ENCODE results near the gene ARRDC4.

The ARRDC4 gene

GRCh38 chr15:98003518-98003917 lies 43.0 kb downstream of the ARRDC4 start:
- H3K4me1 ChIP-seq (ENCODE audit: control insufficient read depth in 5 of 5, insufficient read depth in 5 of 5, low read length in 5 of 5): no peaks in the 10 kb centered on the region
- no peak overlapping the region for H3K27ac ChIP-seq (ENCODE audit: low read depth, low read length)
- no peak overlapping the region for H3K4me3 ChIP-seq (ENCODE audit: low read depth in 1 of 5, low read length in 5 of 5)
- H3K27me3 ChIP-seq (ENCODE audit: control insufficient read depth in 5 of 5, insufficient read depth in 4 of 5, low read length in 5 of 5): peaks cover 0 to 9% (median 0%) of the 10 kb centered on the region in 5 donors
- no peak overlapping the region for H3K9ac ChIP-seq (ENCODE audit: low read length in 5 of 5)
- H3K36me3 ChIP-seq (ENCODE audit: control insufficient read depth in 5 of 5, insufficient read depth in 5 of 5, low read length in 5 of 5): no peaks in the 10 kb centered on the region
- H3K9me3 ChIP-seq (ENCODE audit: control insufficient read depth in 5 of 5, low read length in 5 of 5): no peaks in the 10 kb centered on the region

- H3K27me3 ChIP-seq (ENCODE audit: control insufficient read depth in 5 of 5, insufficient read depth in 4 of 5, low read length in 5 of 5): peaks cover 0 to 9% (median 0%) of the 10 kb centered on the region in 5 donors
- H3K9me3 ChIP-seq (ENCODE audit: control insufficient read depth in 5 of 5, low read length in 5 of 5): no peaks in the 10 kb centered on the region
- no peaks in the 10 kb centered on the region for H3K4me1 ChIP-seq (ENCODE audit: control insufficient read depth in 5 of 5, insufficient read depth in 5 of 5, low read length in 5 of 5)
- no peaks in the 10 kb centered on the region for H3K36me3 ChIP-seq (ENCODE audit: control insufficient read depth in 5 of 5, insufficient read depth in 5 of 5, low read length in 5 of 5)
- no peak overlapping the region for H3K9ac ChIP-seq (ENCODE audit: low read length in 5 of 5)
- no peak overlapping the region for H3K4me3 ChIP-seq (ENCODE audit: low read depth in 1 of 5, low read length in 5 of 5)
- H3K27ac ChIP-seq (ENCODE audit: low read depth, low read length): no peak overlapping the region
Observed at GRCh38 chr15:98003996-98004395, 43.5 kb downstream of the ARRDC4 start.

GRCh38 chr15:98005659-98006058 lies 45.2 kb downstream of the ARRDC4 start:
- no peaks in the 10 kb centered on the region for H3K36me3 ChIP-seq (ENCODE audit: control insufficient read depth in 5 of 5, insufficient read depth in 5 of 5, low read length in 5 of 5)
- no peak overlapping the region for H3K9ac ChIP-seq (ENCODE audit: low read length in 5 of 5)
- no peak overlapping the region for H3K4me3 ChIP-seq (ENCODE audit: low read depth in 1 of 5, low read length in 5 of 5)
- no peaks in the 10 kb centered on the region for H3K9me3 ChIP-seq (ENCODE audit: control insufficient read depth in 5 of 5, low read length in 5 of 5)
- no peak overlapping the region for H3K27ac ChIP-seq (ENCODE audit: low read depth, low read length)
- peaks cover 0 to 9% (median 0%) of the 10 kb centered on the region in 5 donors for H3K27me3 ChIP-seq (ENCODE audit: control insufficient read depth in 5 of 5, insufficient read depth in 4 of 5, low read length in 5 of 5)
- H3K4me1 ChIP-seq (ENCODE audit: control insufficient read depth in 5 of 5, insufficient read depth in 5 of 5, low read length in 5 of 5): no peaks in the 10 kb centered on the region

GRCh38 chr15:98009169-98009568 lies 48.7 kb downstream of the ARRDC4 start:
- Histone ChIP-seq H3K9me3 (ENCODE audit: control insufficient read depth in 5 of 5, low read length in 5 of 5) (no peaks in the 10 kb centered on the region), H3K9ac (ENCODE audit: low read length in 5 of 5) (no peak overlapping the region), H3K4me1 (ENCODE audit: control insufficient read depth in 5 of 5, insufficient read depth in 5 of 5, low read length in 5 of 5) (no peaks in the 10 kb centered on the region), H3K36me3 (ENCODE audit: control insufficient read depth in 5 of 5, insufficient read depth in 5 of 5, low read length in 5 of 5) (no peaks in the 10 kb centered on the region), H3K4me3 (ENCODE audit: low read depth in 1 of 5, low read length in 5 of 5) (no peak overlapping the region), H3K27me3 (ENCODE audit: control insufficient read depth in 5 of 5, insufficient read depth in 4 of 5, low read length in 5 of 5) (peaks cover 0 to 3% (median 0%) of the 10 kb centered on the region in 5 donors), H3K27ac (ENCODE audit: low read depth, low read length) (no peak overlapping the region)

- no peaks in the 10 kb centered on the region for H3K36me3 ChIP-seq (ENCODE audit: control insufficient read depth in 5 of 5, insufficient read depth in 5 of 5, low read length in 5 of 5)
- H3K9me3 ChIP-seq (ENCODE audit: control insufficient read depth in 5 of 5, low read length in 5 of 5): no peaks in the 10 kb centered on the region
- no peak overlapping the region for H3K27ac ChIP-seq (ENCODE audit: low read depth, low read length)
- no peak overlapping the region for H3K4me3 ChIP-seq (ENCODE audit: low read depth in 1 of 5, low read length in 5 of 5)
- no peaks in the 10 kb centered on the region for H3K4me1 ChIP-seq (ENCODE audit: control insufficient read depth in 5 of 5, insufficient read depth in 5 of 5, low read length in 5 of 5)
- no peak overlapping the region for H3K9ac ChIP-seq (ENCODE audit: low read length in 5 of 5)
- peaks cover 0 to 3% (median 0%) of the 10 kb centered on the region in 5 donors for H3K27me3 ChIP-seq (ENCODE audit: control insufficient read depth in 5 of 5, insufficient read depth in 4 of 5, low read length in 5 of 5)
Observed at GRCh38 chr15:98009971-98010370, 49.5 kb downstream of the ARRDC4 start.

- H3K9ac ChIP-seq (ENCODE audit: low read length in 5 of 5): no peak overlapping the region
- H3K4me1 ChIP-seq (ENCODE audit: control insufficient read depth in 5 of 5, insufficient read depth in 5 of 5, low read length in 5 of 5): no peaks in the 10 kb centered on the region
- H3K27ac ChIP-seq (ENCODE audit: low read depth, low read length): no peak overlapping the region
- H3K36me3 ChIP-seq (ENCODE audit: control insufficient read depth in 5 of 5, insufficient read depth in 5 of 5, low read length in 5 of 5): no peaks in the 10 kb centered on the region
- no peak overlapping the region for H3K4me3 ChIP-seq (ENCODE audit: low read depth in 1 of 5, low read length in 5 of 5)
- no peaks in the 10 kb centered on the region for H3K9me3 ChIP-seq (ENCODE audit: control insufficient read depth in 5 of 5, low read length in 5 of 5)
- peaks cover 0 to 3% (median 0%) of the 10 kb centered on the region in 5 donors for H3K27me3 ChIP-seq (ENCODE audit: control insufficient read depth in 5 of 5, insufficient read depth in 4 of 5, low read length in 5 of 5)
Observed at GRCh38 chr15:98012354-98012753, 51.9 kb downstream of the ARRDC4 start.

- no peak overlapping the region for H3K27ac ChIP-seq (ENCODE audit: low read depth, low read length)
- H3K27me3 ChIP-seq (ENCODE audit: control insufficient read depth in 5 of 5, insufficient read depth in 4 of 5, low read length in 5 of 5): peaks cover 0 to 6% (median 3%) of the 10 kb centered on the region in 5 donors
- H3K36me3 ChIP-seq (ENCODE audit: control insufficient read depth in 5 of 5, insufficient read depth in 5 of 5, low read length in 5 of 5): no peaks in the 10 kb centered on the region
- H3K9ac ChIP-seq (ENCODE audit: low read length in 5 of 5): no peak overlapping the region
- H3K9me3 ChIP-seq (ENCODE audit: control insufficient read depth in 5 of 5, low read length in 5 of 5): no peaks in the 10 kb centered on the region
- no peak overlapping the region for H3K4me3 ChIP-seq (ENCODE audit: low read depth in 1 of 5, low read length in 5 of 5)
- H3K4me1 ChIP-seq (ENCODE audit: control insufficient read depth in 5 of 5, insufficient read depth in 5 of 5, low read length in 5 of 5): no peaks in the 10 kb centered on the region
Observed at GRCh38 chr15:98013631-98014030, 53.1 kb downstream of the ARRDC4 start.

GRCh38 chr15:98017150-98017964 lies 56.9 kb downstream of the ARRDC4 start:
- Histone ChIP-seq H3K27me3 (ENCODE audit: control insufficient read depth in 5 of 5, insufficient read depth in 4 of 5, low read length in 5 of 5) (peaks cover 0 to 9% (median 0%) of the 10 kb centered on the region in 5 donors), H3K9ac (ENCODE audit: low read length in 5 of 5) (no peak overlapping the region), H3K4me1 (ENCODE audit: control insufficient read depth in 5 of 5, insufficient read depth in 5 of 5, low read length in 5 of 5) (no peaks in the 10 kb centered on the region), H3K27ac (ENCODE audit: low read depth, low read length) (no peak overlapping the region), H3K4me3 (ENCODE audit: low read depth in 1 of 5, low read length in 5 of 5) (no peak overlapping the region), H3K36me3 (ENCODE audit: control insufficient read depth in 5 of 5, insufficient read depth in 5 of 5, low read length in 5 of 5) (no peaks in the 10 kb centered on the region), H3K9me3 (ENCODE audit: control insufficient read depth in 5 of 5, low read length in 5 of 5) (no peaks in the 10 kb centered on the region)

- H3K27ac ChIP-seq (ENCODE audit: low read depth, low read length): no peak overlapping the region
- H3K9ac ChIP-seq (ENCODE audit: low read length in 5 of 5): no peak overlapping the region
- no peaks in the 10 kb centered on the region for H3K36me3 ChIP-seq (ENCODE audit: control insufficient read depth in 5 of 5, insufficient read depth in 5 of 5, low read length in 5 of 5)
- H3K4me1 ChIP-seq (ENCODE audit: control insufficient read depth in 5 of 5, insufficient read depth in 5 of 5, low read length in 5 of 5): no peaks in the 10 kb centered on the region
- peaks cover 0 to 9% (median 0%) of the 10 kb centered on the region in 5 donors for H3K27me3 ChIP-seq (ENCODE audit: control insufficient read depth in 5 of 5, insufficient read depth in 4 of 5, low read length in 5 of 5)
- no peak overlapping the region for H3K4me3 ChIP-seq (ENCODE audit: low read depth in 1 of 5, low read length in 5 of 5)
- H3K9me3 ChIP-seq (ENCODE audit: control insufficient read depth in 5 of 5, low read length in 5 of 5): no peaks in the 10 kb centered on the region
Observed at GRCh38 chr15:98018761-98019351, 58.4 kb downstream of the ARRDC4 start.

Measured in subcutaneous abdominal adipose tissue (tissue), 5 donors.